Neuron (in vitro differentiated cells): Measurements from ENCODE around the gene ANO4.

ENCODE experiments used
- H2AFZ ChIP-seq: one replicate; pipeline ENCODE4 v1.6.1; 2013; ENCODE audit warnings: low read depth, mild to moderate bottlenecking, inconsistent platforms, low read length, moderate library complexity
- H3K27me3 ChIP-seq: one replicate; pipeline ENCODE4 v1.6.1; 2013; ENCODE audit warnings: low read length; ENCODE audit not compliant: insufficient read depth
- H3K36me3 ChIP-seq: one replicate; pipeline ENCODE4 v1.6.1; 2013; ENCODE audit warnings: low read length; ENCODE audit not compliant: insufficient read depth
- H3K4me1 ChIP-seq: one replicate; pipeline ENCODE4 v1.6.1; 2013; ENCODE audit warnings: low read length; ENCODE audit not compliant: insufficient read depth
- H3K4me3 ChIP-seq: 2 replicates; pipeline ENCODE4 v1.5.1; 2013; ENCODE audit warnings: mild to moderate bottlenecking, low read length, moderate library complexity
- H3K9me3 ChIP-seq: one replicate; pipeline ENCODE4 v1.6.1; 2013; ENCODE audit warnings: low read length

The ANO4 gene

DNA sequence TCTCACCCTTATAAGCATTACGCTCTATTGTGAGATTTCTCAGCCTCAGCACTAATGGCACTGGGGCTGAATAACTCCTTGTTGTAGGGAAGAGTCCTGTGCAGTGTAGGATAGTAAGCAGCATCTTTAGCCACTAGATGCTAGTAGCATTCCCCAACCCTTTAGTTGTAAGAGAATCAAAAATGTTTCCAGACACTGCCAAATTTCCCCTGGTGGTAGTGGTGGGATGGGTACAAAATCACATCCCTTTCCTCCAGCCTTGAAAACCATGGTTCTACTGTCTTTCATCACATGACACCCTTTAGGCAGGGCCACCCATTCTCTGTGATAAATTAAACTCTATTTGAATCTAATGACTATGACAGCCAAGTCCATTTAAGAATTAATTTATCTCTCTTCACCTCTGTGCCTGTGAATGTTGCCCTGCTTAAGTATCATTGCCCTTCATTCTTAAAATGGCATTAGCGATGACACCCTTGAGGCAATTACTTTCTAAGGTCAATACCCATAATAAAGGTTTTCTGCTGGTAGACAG is 199.4 kb downstream of the ANO4 start:
- H3K9me3 ChIP-seq, result no peaks in the 10 kb centered on the region
- peaks cover 10% of the 10 kb centered on the region for H3K4me1 ChIP-seq
- no peaks in the 10 kb centered on the region for H3K27me3 ChIP-seq
- no peak overlapping the region for H3K4me3 ChIP-seq
- H3K36me3 ChIP-seq, result no peaks in the 10 kb centered on the region
- H2AFZ ChIP-seq, result no peak overlapping the region

DNA sequence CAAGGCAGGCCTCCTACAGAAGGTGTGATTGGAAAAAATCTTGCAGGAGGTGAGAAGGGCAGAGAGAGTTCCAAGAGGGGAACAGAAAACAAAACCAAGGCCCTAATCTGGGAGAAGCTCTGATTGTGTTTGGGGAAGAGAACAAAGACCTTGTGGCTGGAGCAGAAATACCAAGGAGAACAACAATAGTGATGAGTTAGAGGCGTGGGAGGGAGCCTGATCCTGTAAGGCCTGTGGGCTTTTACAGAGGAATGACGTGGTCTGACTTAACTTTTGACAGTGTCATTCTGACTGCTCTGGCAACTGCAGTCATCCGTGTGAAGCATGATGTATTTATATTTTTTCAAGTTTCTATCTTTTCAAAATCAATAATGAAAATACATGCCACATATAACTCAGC is 200.6 kb downstream of the ANO4 start:
- Histone ChIP-seq H3K36me3 (no peaks in the 10 kb centered on the region), H3K9me3 (no peaks in the 10 kb centered on the region), H2AFZ (no peak overlapping the region), H3K4me1 (peaks cover 10% of the 10 kb centered on the region), H3K4me3 (no peak overlapping the region), H3K27me3 (no peaks in the 10 kb centered on the region)

- Histone ChIP-seq H3K27me3 (no peaks in the 10 kb centered on the region), H3K4me1 (peaks cover 10% of the 10 kb centered on the region), H3K36me3 (no peaks in the 10 kb centered on the region), H3K4me3 (no peak overlapping the region), H3K9me3 (no peaks in the 10 kb centered on the region), H2AFZ (no peak overlapping the region)
Observed at GRCh38 chr12:100995771-100996170, 201.2 kb downstream of the ANO4 start.

DNA sequence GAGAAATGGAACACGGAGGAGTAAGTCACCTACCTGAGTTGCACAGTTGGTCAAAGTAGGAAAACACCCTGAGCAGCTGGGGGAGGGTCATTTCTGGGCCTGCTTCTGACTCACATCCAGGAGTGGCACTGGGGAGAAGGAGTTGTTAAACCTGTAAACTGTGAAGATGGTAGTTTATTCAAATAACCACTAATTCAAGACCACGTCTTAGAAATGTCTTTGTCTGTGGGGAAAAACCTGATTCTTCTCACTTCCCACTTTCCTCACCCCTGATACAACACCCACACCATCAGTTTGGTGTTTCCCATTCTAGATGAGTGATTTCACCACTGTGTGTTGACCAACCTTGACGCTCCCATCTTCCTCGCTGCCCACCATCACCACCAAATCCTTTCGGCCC is 207.1 kb downstream of the ANO4 start:
- Histone ChIP-seq H3K4me1 (no peaks in the 10 kb centered on the region), H3K36me3 (no peaks in the 10 kb centered on the region), H3K4me3 (no peak overlapping the region), H3K9me3 (no peaks in the 10 kb centered on the region), H3K27me3 (no peaks in the 10 kb centered on the region), H2AFZ (no peak overlapping the region)

DNA sequence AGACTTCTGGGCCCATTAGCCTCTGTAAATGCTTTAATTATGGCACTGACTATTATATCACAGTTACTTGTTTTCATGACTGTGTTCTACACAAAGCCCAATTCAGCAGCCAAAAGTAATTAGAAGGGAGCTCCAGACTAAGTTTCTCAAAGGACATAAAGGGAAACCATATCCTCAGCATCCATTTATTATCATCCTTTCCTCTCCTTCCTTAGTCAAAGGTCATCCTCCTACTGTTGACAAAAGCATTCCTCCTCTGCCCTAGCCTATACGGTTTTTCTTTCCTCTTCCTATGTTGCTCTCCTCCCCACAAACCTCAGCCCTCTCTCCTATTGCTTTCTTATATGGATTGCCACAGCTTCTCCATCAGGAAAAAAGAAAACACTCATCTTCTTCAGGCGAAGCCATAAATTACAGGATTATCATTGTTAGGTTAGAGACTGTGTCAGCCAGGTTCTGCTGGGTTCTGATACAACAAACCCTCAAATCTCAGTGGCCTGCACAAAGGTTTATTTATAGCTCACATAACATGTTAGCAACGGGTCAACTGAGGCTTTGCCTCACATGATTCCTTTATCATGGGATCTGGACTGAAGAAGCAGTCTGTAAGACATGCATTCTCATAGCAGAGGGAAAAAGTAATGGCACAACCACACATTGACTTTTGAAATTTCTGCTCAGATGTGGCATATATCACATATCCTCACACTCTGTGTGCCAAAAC is 208.3 kb downstream of the ANO4 start:
- H3K4me1 ChIP-seq, result no peaks in the 10 kb centered on the region
- H3K27me3 ChIP-seq, result no peaks in the 10 kb centered on the region
- no peak overlapping the region for H3K4me3 ChIP-seq
- H3K9me3 ChIP-seq, result no peaks in the 10 kb centered on the region
- H3K36me3 ChIP-seq, result no peaks in the 10 kb centered on the region
- no peak overlapping the region for H2AFZ ChIP-seq

DNA sequence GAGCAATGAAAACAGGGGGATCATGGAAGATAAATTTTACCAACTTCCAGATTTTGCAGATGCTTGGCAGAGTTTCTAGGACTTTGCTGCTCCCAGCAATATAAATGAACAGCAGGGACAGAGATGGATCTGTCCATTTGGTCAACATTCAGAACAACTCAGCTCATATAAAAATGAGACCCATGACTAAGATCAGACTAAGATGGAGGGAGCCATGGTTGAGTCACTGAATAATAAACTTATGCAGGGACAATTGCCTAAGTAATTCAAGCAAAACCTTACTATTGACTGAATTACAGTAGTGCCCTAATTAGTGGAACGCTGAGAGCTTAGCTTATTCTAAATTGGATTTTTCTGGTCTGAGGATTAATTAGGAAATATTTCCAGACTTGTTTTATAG is 210.3 kb downstream of the ANO4 start:
- H3K36me3 ChIP-seq, result no peaks in the 10 kb centered on the region
- no peaks in the 10 kb centered on the region for H3K27me3 ChIP-seq
- H3K4me1 ChIP-seq, result no peaks in the 10 kb centered on the region
- H2AFZ ChIP-seq, result no peak overlapping the region
- H3K4me3 ChIP-seq, result no peak overlapping the region
- no peaks in the 10 kb centered on the region for H3K9me3 ChIP-seq

- Histone ChIP-seq H3K27me3 (no peaks in the 10 kb centered on the region), H3K4me1 (no peaks in the 10 kb centered on the region), H3K4me3 (no peak overlapping the region), H3K9me3 (no peaks in the 10 kb centered on the region), H3K36me3 (no peaks in the 10 kb centered on the region), H2AFZ (no peak overlapping the region)
Observed at GRCh38 chr12:101009274-101009673, 214.7 kb downstream of the ANO4 start.

DNA sequence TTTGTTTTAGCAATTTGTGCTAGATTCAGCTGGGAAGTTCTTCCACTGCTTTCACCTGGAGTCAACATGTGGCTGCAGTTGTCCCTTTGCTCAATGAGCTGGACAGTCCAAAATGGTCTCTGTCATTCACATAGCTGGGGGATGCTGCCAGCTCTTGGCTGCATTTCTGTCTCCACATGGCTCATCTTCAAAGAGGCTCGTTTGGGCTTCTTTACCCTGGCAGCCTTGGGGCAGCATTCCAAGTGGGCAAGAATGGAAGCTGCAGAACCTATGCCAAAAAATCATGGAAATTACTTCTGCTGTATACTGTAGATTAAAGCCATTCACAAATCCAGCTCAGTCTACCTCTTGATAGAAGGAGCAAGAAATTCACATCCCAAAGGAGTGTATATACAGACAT is 216.3 kb downstream of the ANO4 start:
- Histone ChIP-seq H3K4me3 (no peak overlapping the region), H3K9me3 (no peaks in the 10 kb centered on the region), H2AFZ (no peak overlapping the region), H3K4me1 (no peaks in the 10 kb centered on the region), H3K36me3 (no peaks in the 10 kb centered on the region), H3K27me3 (no peaks in the 10 kb centered on the region)

DNA sequence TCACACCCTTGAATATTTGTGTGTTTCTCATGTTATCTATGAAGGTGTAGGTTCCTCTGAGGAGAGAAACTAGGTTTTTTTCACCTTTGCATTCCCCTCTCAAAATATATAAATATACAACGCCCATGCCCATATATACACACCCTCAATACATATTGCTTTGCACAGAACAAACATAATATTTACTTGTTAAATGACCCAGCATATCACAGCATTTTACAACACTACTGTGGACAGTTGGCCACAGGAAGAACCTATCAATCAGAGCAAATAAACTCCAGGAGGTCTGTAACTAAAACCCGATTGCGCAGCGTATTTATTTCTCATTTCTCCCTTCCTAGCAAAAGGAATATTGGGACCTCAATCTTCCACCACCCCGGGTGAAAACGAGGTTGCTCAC is 219.4 kb downstream of the ANO4 start:
- Histone ChIP-seq H3K4me1 (peaks cover 4% of the 10 kb centered on the region), H3K9me3 (no peaks in the 10 kb centered on the region), H3K36me3 (no peaks in the 10 kb centered on the region), H3K4me3 (no peak overlapping the region), H3K27me3 (no peaks in the 10 kb centered on the region), H2AFZ (no peak overlapping the region)

DNA sequence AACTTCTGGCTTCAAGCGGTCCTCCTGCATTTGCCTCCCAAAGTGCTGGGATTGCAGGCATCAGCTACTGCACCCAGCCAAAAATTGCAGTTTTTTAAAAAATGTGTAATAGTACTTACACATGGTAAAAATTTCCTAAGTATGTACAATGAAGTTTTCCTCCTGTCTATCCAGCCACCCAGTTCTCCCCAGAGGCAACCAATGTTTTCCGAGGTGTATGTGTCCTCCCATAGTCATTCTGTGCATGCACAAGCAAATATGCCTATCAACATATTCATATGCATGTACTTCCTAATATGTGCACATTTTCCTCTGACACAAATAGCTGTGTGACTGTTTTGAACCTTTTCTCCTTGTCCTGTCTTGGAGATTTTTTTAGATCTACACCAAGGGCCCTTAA is 220.5 kb downstream of the ANO4 start:
- no peak overlapping the region for H2AFZ ChIP-seq
- H3K4me3 ChIP-seq, result no peak overlapping the region
- peaks cover 6% of the 10 kb centered on the region for H3K4me1 ChIP-seq
- H3K36me3 ChIP-seq, result no peaks in the 10 kb centered on the region
- no peaks in the 10 kb centered on the region for H3K27me3 ChIP-seq
- H3K9me3 ChIP-seq, result no peaks in the 10 kb centered on the region

- Histone ChIP-seq H2AFZ (no peak overlapping the region), H3K36me3 (no peaks in the 10 kb centered on the region), H3K4me1 (peaks cover 8% of the 10 kb centered on the region), H3K27me3 (no peaks in the 10 kb centered on the region), H3K4me3 (no peak overlapping the region), H3K9me3 (no peaks in the 10 kb centered on the region)
Observed at GRCh38 chr12:101018540-101018939, 224.0 kb downstream of the ANO4 start.

- peaks cover 8% of the 10 kb centered on the region for H3K4me1 ChIP-seq
- H3K4me3 ChIP-seq, result no peak overlapping the region
- no peaks in the 10 kb centered on the region for H3K9me3 ChIP-seq
- no peaks in the 10 kb centered on the region for H3K27me3 ChIP-seq
- H3K36me3 ChIP-seq, result no peaks in the 10 kb centered on the region
- no peak overlapping the region for H2AFZ ChIP-seq
Observed at GRCh38 chr12:101019201-101019600, 224.6 kb downstream of the ANO4 start.

GRCh38 chr12:101019667-101020066 is 225.1 kb downstream of the ANO4 start:
- H3K4me1 ChIP-seq, result peaks cover 8% of the 10 kb centered on the region
- H3K9me3 ChIP-seq, result no peaks in the 10 kb centered on the region
- H3K27me3 ChIP-seq, result no peaks in the 10 kb centered on the region
- no peak overlapping the region for H2AFZ ChIP-seq
- H3K4me3 ChIP-seq, result no peak overlapping the region
- no peaks in the 10 kb centered on the region for H3K36me3 ChIP-seq

DNA sequence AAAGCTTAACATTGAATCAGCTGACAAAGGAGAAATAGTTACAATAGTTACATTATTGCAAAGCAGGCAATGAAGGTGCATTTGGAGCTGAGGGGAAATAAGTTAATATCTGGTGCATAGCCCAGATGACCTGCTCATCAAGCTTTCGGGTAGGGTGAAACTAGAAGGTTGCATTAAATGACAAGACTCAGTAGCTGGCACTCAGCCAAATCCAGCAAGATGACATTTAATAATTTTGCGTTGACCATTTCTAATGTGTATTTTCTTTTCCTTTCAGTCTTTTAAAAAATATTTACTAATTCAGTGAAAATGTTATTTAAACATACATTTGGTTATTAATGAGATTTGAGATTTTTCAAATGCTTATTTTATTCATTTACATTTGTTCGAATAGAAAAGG is 226.9 kb downstream of the ANO4 start:
- H2AFZ ChIP-seq, result no peak overlapping the region
- H3K27me3 ChIP-seq, result no peaks in the 10 kb centered on the region
- no peaks in the 10 kb centered on the region for H3K36me3 ChIP-seq
- H3K4me1 ChIP-seq, result peaks cover 8% of the 10 kb centered on the region
- no peaks in the 10 kb centered on the region for H3K9me3 ChIP-seq
- no peak overlapping the region for H3K4me3 ChIP-seq
